ENCODE data around the gene PITPNM2. TPM values are rescaled to one million over a fixed set of nuclear protein-coding genes. Genes with fewer than 3 reads are reported as not detected.

Gene PITPNM2
- total and polyA plus RNA-seq, 2 of the 8 experiments (the other 6 are each of a cell fraction or from before 2014, with no cell fraction given): 0.59 to 3.4 TPM

DNA sequence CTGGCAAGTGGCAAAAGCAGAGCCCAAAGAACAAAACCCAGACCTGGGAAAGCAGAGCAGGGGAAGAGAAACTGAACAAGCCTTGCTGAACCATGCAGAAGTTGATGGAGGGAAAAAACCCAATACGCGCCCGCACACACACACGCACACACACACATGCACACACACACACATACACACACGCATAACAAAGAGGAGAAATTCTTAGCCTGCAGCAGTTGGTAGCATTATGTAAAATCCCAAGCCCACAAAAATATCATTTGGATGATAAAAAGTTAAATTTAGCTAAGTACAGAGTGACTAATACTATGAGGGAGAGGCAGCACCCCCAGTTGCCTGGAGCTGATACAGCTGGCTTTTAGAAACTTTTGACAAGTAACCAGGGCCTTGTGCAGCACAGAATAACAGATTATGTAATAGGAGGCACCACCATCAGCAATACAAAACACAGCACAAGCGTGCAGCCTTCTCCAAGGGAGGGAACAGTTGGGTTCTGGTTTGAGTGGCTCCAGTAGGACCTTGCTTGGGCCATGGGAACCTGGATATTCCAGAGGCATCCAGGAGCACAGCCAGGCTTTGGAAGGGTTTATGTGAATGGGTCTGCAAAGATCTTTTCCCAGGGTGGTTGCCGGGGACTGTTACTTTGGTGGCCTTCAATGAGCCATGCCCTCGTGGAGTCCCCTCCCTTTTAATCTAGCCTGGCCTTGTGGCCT, 35.3 kb downstream of the PITPNM2 start:
- H3K27me3 ChIP-seq (replicated peaks in 1 of 4; ENCODE audit: control insufficient read depth in 3 of 4, extremely low read depth in 1 of 4, insufficient read depth in 3 of 4, low read length in 3 of 4): peaks cover 0 to 4% (median 0%) of the 10 kb centered on the region in 4 experiments; a peak in 2 of 7 replicates
- no peak overlapping the region; the same call in 1 of the 2 replicates for H4K8ac ChIP-seq (ENCODE audit: extremely low read depth, insufficient read depth, low read length)
- no peak overlapping the region for H4K5ac ChIP-seq (ENCODE audit: insufficient read length, low read depth, low read length)
- DNase-seq (ENCODE audit: low read depth in 1 of 2, low spot score in 2 of 2): no peak
- WGBS, 2 experiments (ENCODE audit: extremely low coverage in 1 of 2, insufficient coverage in 1 of 2, insufficient read length in 1 of 2, insufficient replicate concordance in 2 of 2, low coverage in 1 of 2, low lambda C conversion rate in 2 of 2, missing lambda C conversion rate in 1 of 2): 92% methylated on average over 7 of the region's 8 CpGs; no CpG with 5 or more reads in 1 of the 2 experiments
- POLR2A ChIA-PET (ENCODE audit: partially characterized antibody): interaction anchor here (1.3 kb wide), 1 partner anchor 18 kb away, joined by 3 read pairs; no protein-coding TSS in a partner anchor
- H3K9ac ChIP-seq (replicated peaks in 1 of 4; ENCODE audit: extremely low read depth in 1 of 4, low read depth in 3 of 4, low read length in 3 of 4): no peak overlapping the region
- no peaks in the 10 kb centered on the region for H3K9me3 ChIP-seq (ENCODE audit: insufficient read depth in 2 of 2, low read depth in 1 of 2, low read length in 1 of 2)
- no peak overlapping the region for H3K56ac ChIP-seq (replicated peaks; ENCODE audit: insufficient read length, low read depth, low read length)
- peaks cover 0 to 3% (median 1%) of the 10 kb centered on the region in 4 experiments; a peak in 2 of 7 replicates for H3K4me1 ChIP-seq (replicated peaks in 1 of 4; ENCODE audit: control insufficient read depth in 3 of 4, insufficient read depth in 4 of 4, low read length in 3 of 4)
- no peak overlapping the region for H2BK12ac ChIP-seq (ENCODE audit: low read depth, low read length)
- H2BK5ac ChIP-seq (ENCODE audit: low read depth, low read length): no peak overlapping the region
- H3K4me2 ChIP-seq (ENCODE audit: insufficient read depth in 1 of 2, low read depth in 2 of 2, low read length in 2 of 2): no peak overlapping the region
- no peak overlapping the region for H3K27ac ChIP-seq (ENCODE audit: low read depth, low read length)
- no peaks in the 10 kb centered on the region for H3K79me1 ChIP-seq (ENCODE audit: low read depth, low read length)
- H3K79me2 ChIP-seq (ENCODE audit: control insufficient read depth in 1 of 2, insufficient read depth in 2 of 2, low read length in 2 of 2): no peaks in the 10 kb centered on the region
- H3K14ac ChIP-seq (ENCODE audit: insufficient read length): no peak overlapping the region
- H3K4ac ChIP-seq (replicated peaks; ENCODE audit: insufficient read length, low read depth, low read length): no peak overlapping the region
- no peaks in the 10 kb centered on the region for H3K36me3 ChIP-seq (ENCODE audit: control insufficient read depth in 2 of 4, insufficient read depth in 4 of 4, low read length in 3 of 4)
- H3K23ac ChIP-seq (ENCODE audit: insufficient read length): no peak overlapping the region
- H2BK15ac ChIP-seq (ENCODE audit: low read length): no peak overlapping the region
- H3K18ac ChIP-seq (ENCODE audit: extremely low read depth, low read length): no peak overlapping the region
- H2BK20ac ChIP-seq (ENCODE audit: low read length): no peak overlapping the region
- no peak overlapping the region for H2BK120ac ChIP-seq (replicated peaks; ENCODE audit: low read depth, low read length)
- no peak overlapping the region for H2AFZ ChIP-seq (ENCODE audit: low read length)
- no peak for FAIRE-seq
- no peak overlapping the region for H4K91ac ChIP-seq (replicated peaks; ENCODE audit: insufficient read length, low read length)
- TF ChIP-seq KDM5A (IDR thresholded peaks at IDR 0.05; ENCODE audit: low read length) (no peak), EP300 (IDR thresholded peaks at IDR 0.05; ENCODE audit: borderline replicate concordance in 1 of 2, low read depth in 2 of 2, low read length in 2 of 2) (no peak), PHF8 (conservative IDR thresholded peaks at IDR 0.05; ENCODE audit: low read depth, low read length) (no peak), RXRA (IDR thresholded peaks at IDR 0.05; ENCODE audit: insufficient read depth, low read depth, low read length) (no peak), CEBPB (IDR thresholded peaks at IDR 0.05; ENCODE audit: low read depth, low read length) (no peak), BACH1 (IDR thresholded peaks at IDR 0.05; ENCODE audit: low read length) (no peak), KDM1A (IDR thresholded peaks at IDR 0.05; ENCODE audit: borderline replicate concordance, low read length) (no peak), SIRT6 (IDR thresholded peaks at IDR 0.05; ENCODE audit: low read length) (no peak), ASH2L (IDR thresholded peaks at IDR 0.05; ENCODE audit: low read length) (no peak), SUZ12 (IDR thresholded peaks at IDR 0.05; ENCODE audit: low read length) (no peak), SP4 (IDR thresholded peaks at IDR 0.05; ENCODE audit: low read length) (no peak), RBBP5 (IDR thresholded peaks at IDR 0.05; ENCODE audit: borderline replicate concordance, low read depth, low read length) (no peak), CBX8 (IDR thresholded peaks at IDR 0.05; ENCODE audit: borderline replicate concordance, low read depth, low read length) (no peak)
- no peaks in the 10 kb centered on the region for H3K23me2 ChIP-seq (ENCODE audit: low read depth, low read length)
- no peak overlapping the region for H3K4me3 ChIP-seq (ENCODE audit: extremely low read depth in 1 of 4, insufficient read depth in 2 of 4, low read depth in 3 of 4, low read length in 4 of 4)
- no peak overlapping the region for H2AK5ac ChIP-seq (ENCODE audit: low read depth, low read length)
- peaks cover 0 to 2% of the 10 kb centered on the region in 2 experiments for H4K20me1 ChIP-seq (replicated peaks in 1 of 2; ENCODE audit: control insufficient read depth in 1 of 2, insufficient read depth in 2 of 2, low read length in 2 of 2)
- CTCF ChIA-PET (ENCODE audit: partially characterized antibody): interaction anchor here (0.9 to 1.9 kb wide), 4 partner anchors 9 to 18 kb away, joined by 3 to 4 read pairs (median 4); no protein-coding TSS in a partner anchor

Data from H1 (cell line).